Activated CD4-positive, alpha-beta T cell treated with anti-CD3 and anti-CD28 coated beads, Interleukin-2, amount 10 ng/mL, durations not matched to agents 24 days and 14 days (primary cell): ENCODE data around the gene KRTAP7-1. TPM values are rescaled to one million over a fixed set of nuclear protein-coding genes. Genes with fewer than 3 reads are reported as not detected.

Experiments used
- total RNA-seq: library from RNA; stranded (reverse); gene quantifications from 2 replicates; pipeline ENCODE4 v1.2.3, GENCODE V29; 2022

KRTAP7-1 gene
- total RNA-seq, 1 donor from 2014 or later = not detected

Other genes starting within 250 kb of the KRTAP7-1 start
- not detected in 2 replicates for gene KRTAP22-2, start 239.4 kb downstream of the KRTAP7-1 start, total RNA-seq
- not detected in 2 replicates for gene KRTAP6-3, start 237.3 kb downstream of the KRTAP7-1 start, total RNA-seq
- not detected in 2 replicates for gene KRTAP6-2, start 230.9 kb downstream of the KRTAP7-1 start, total RNA-seq
- gene KRTAP22-1, start 228.7 kb downstream of the KRTAP7-1 start, total RNA-seq = not detected in 2 replicates
- gene KRTAP6-1, start 215.8 kb downstream of the KRTAP7-1 start, total RNA-seq = not detected in 2 replicates
- not detected in 2 replicates for gene KRTAP20-1, start 213.3 kb downstream of the KRTAP7-1 start, total RNA-seq
- not detected in 2 replicates for gene KRTAP20-4, start 209.1 kb downstream of the KRTAP7-1 start, total RNA-seq
- not detected in 2 replicates for gene KRTAP20-2, start 194.6 kb downstream of the KRTAP7-1 start, total RNA-seq
- gene KRTAP20-3, start 186.9 kb downstream of the KRTAP7-1 start, total RNA-seq = not detected in 2 replicates
- not detected in 2 replicates for gene KRTAP21-3, start 111.0 kb downstream of the KRTAP7-1 start, total RNA-seq
- not detected in 2 replicates for gene KRTAP21-2, start 82.5 kb downstream of the KRTAP7-1 start, total RNA-seq
- gene KRTAP21-1, start 74.3 kb downstream of the KRTAP7-1 start, total RNA-seq = not detected in 2 replicates
- not detected in 2 replicates for gene KRTAP8-1, start 16.5 kb downstream of the KRTAP7-1 start, total RNA-seq
- not detected in 2 replicates for gene KRTAP11-1, start 51.8 kb upstream of the KRTAP7-1 start, total RNA-seq
- gene KRTAP19-8, start 208.7 kb upstream of the KRTAP7-1 start, total RNA-seq = not detected in 2 replicates